MM.1S (cell line): ENCODE results near the gene MUSK.
A peak's percentile ranks its signal among the peaks of the same experiment; 100 is the strongest.

Experiments used
- CTCF ChIP-seq: fragments of 300-600 bp; sonication (generic); IDR thresholded peaks from 2 replicates; pipeline ENCODE4 v1.5.1; 2016; ENCODE audit warnings: antibody characterized with exemption, low read length, mixed read lengths
- EZH2phosphoT487 ChIP-seq: fragments of 300-600 bp; sonication (generic); IDR thresholded peaks from 2 replicates; pipeline ENCODE4 v1.6.1; 2018; ENCODE audit warnings: antibody characterized with exemption, low read length

DNA sequence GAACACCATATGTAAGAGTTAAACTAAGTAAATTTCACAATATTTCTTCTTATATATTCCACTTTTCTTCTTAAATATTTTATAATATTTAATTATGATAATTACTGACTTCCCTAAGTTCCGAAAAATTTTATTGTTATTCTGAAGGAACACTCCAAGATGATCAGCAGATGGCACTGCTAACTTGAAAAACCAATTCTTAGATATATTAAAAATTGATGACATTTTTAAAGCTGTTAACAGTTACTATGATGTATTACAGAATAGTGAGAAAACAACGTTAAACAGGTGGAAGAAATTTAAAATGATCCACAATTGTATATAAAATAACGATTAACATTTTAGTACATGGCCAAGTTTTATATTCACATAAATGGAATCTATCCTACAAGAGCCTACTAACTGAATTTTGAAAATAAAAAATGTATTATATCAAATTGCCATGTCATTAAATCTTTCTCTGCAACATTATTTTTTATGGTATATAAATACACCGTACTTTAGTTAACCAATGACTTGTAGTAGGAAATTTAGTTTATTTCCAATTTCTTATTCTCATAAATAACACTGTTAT lies 30.1 kb upstream of the MUSK start:
- TF ChIP-seq CTCF, result peak; percentile 27
- no peak for TF ChIP-seq EZH2phosphoT487
